22Rv1 (cell line): ENCODE results near the gene RIC8A.

Experiments
- H3K27ac ChIP-seq: fragments of 450-650 bp; 2 replicates; pipeline ENCODE4 v1.5.1; 2017
- CTCF ChIP-seq: fragments of 450-650 bp; IDR thresholded peaks from 2 replicates; pipeline ENCODE4 v1.5.1; 2017; ENCODE audit warnings: mild to moderate bottlenecking
- ZFX ChIP-seq: fragments of 450-650 bp; IDR thresholded peaks from 2 replicates; pipeline ENCODE4 v1.6.1; 2017; ENCODE audit warnings: antibody characterized with exemption, borderline replicate concordance

The RIC8A gene

GRCh38 chr11:198236-198806 is 9.2 kb upstream of the RIC8A start:
- H3K27ac ChIP-seq: no peak overlapping the region
- TF ChIP-seq CTCF (no peak), ZFX (no peak)

DNA sequence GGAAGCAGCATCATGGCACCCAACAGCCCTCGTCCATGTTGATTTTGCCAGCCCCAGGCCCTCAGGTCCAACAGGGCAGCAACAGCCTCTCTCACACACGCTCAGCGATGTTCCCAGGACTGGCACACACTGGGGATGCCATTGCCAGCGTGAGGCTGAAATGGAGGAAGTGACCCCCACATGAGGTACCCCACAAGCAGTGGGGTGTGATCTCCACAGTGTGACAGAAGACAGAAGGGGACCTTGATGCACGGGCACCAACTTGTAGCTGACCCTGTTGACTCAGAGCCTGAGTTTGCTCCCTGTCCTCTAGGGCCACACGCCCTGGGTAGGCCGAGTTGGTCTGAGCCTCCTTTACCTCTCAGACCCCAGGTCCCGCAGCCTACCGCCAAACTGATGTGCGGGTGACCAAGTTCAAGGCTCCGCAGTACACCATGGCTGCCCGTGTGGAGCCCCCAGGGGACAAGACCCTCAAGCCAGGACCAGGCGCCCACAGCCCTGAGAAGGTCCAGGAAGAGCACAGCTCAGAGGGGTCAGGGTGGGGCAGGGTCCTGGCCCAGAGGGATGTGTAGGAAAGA is 8.4 kb upstream of the RIC8A start:
- TF ChIP-seq ZFX: no peak
- no peak for TF ChIP-seq CTCF
- no peak overlapping the region for H3K27ac ChIP-seq

DNA sequence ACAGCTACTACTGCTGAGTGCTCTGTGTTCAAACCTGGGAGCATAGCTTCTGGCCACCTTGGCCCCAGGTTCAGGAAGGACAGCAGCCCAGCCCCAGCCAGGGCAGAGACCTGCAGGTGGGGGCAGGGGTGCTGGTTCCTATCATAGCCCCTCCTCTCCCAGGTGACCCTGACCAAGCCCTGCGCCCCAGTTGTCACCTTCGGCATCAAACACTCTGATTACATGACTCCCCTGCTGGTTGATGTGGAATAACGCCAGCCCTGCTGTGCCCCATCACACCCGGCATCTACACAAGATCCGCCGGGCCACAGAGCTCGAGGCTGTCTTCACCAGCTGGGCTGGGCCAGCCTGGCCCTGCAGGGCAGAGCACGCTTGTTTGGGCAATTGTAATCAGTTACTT is 7.7 kb upstream of the RIC8A start:
- TF ChIP-seq CTCF: no peak
- TF ChIP-seq ZFX: no peak
- H3K27ac ChIP-seq: no peak overlapping the region

DNA sequence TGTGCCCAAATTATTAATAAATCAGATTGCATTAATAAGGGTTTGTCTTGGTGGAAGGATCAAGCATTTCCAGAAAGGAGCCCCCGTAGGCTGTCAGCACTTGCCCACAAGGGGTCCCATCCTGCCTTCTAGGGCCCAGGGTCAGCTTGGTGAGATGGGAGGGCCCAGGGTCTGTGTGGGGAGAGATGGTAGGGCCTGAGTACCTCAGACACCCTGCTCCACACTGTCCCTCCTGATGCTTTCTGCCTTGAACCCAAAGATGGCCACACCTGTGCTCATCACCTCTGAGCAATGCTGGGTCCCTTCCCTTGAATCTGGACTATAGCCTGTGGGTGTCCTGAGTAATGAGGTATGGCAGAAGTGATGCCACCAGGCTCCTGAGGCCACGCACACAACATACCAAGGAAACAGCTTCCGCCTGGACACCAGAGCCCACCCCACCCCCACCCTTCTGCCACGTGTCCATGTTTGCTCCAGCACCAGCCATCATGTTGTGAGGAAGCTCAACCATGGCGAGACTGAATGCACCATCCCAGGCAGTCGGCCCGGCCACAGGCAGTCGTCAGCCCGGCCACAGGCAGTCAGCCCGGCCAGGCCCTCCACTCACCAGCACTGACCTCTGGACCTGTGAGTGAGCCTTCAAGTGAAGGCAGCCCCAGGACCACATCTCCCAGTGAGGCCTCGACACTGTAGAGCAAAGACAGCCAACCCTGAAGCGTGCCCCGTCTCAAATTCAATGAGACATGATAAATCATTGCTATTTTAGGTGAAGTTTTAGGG is 7.1 kb upstream of the RIC8A start:
- H3K27ac ChIP-seq: no peak overlapping the region
- no peak for TF ChIP-seq CTCF
- no peak for TF ChIP-seq ZFX

DNA sequence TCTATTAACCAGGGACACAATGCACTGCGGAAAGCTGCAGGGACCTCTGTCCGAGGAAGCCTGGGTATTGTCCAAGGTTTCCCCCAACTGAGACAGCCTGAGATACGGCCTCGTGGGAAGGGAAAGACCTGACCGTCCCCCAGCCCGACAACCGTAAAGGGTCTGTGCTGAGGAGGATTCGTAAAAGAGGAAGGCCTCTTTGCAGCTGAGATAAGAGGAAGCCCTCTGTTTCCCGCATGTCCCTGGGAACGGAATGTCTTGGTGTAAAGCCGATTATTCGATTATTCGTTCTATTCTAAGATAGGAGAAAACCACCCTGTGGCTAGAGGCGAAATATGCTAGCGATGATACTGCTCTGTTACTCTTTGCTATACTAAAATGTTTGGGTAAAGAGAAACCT is 5.5 kb upstream of the RIC8A start:
- no peak for TF ChIP-seq CTCF
- TF ChIP-seq ZFX: no peak
- no peak overlapping the region for H3K27ac ChIP-seq

GRCh38 chr11:202490-202889 is 5.0 kb upstream of the RIC8A start:
- TF ChIP-seq CTCF (no peak), ZFX (no peak)
- no peak overlapping the region for H3K27ac ChIP-seq
